Effector CD4-positive, alpha-beta T cell (primary cell): ENCODE data around the gene SLC13A3.

Experiments
- DNase-seq: peaks from one replicate; pipeline ENCODE4 v3.0.0-alpha.2; 2020

The SLC13A3 gene

GRCh38 chr20:46573234-46573633 lies 78.0 kb downstream of the SLC13A3 start:
- DNase-seq = no peak

- no peak for DNase-seq
These were observed 78.5 kb downstream of the SLC13A3 start for GRCh38 chr20:46572790-46573189.

- no peak for DNase-seq
These were observed 79.1 kb downstream of the SLC13A3 start for GRCh38 chr20:46572153-46572552.

GRCh38 chr20:46571418-46571817 lies 79.8 kb downstream of the SLC13A3 start:
- DNase-seq = no peak

- DNase-seq = no peak
These were observed 80.3 kb downstream of the SLC13A3 start for GRCh38 chr20:46570956-46571355.

GRCh38 chr20:46569961-46570360 lies 81.3 kb downstream of the SLC13A3 start:
- no peak for DNase-seq

GRCh38 chr20:46568570-46569129 lies 82.6 kb downstream of the SLC13A3 start:
- no peak for DNase-seq

GRCh38 chr20:46566125-46566524 lies 85.1 kb downstream of the SLC13A3 start:
- no peak for DNase-seq

- no peak for DNase-seq
These were observed 86.9 kb downstream of the SLC13A3 start for GRCh38 chr20:46564241-46564957.

- DNase-seq = no peak
These were observed 87.4 kb downstream of the SLC13A3 start for GRCh38 chr20:46563860-46564221.

GRCh38 chr20:46563170-46563859 lies 87.9 kb downstream of the SLC13A3 start:
- no peak for DNase-seq

- peak; percentile 32 for DNase-seq
These were observed 88.7 kb downstream of the SLC13A3 start for GRCh38 chr20:46562373-46563169.

- no peak for DNase-seq
These were observed 89.3 kb downstream of the SLC13A3 start for GRCh38 chr20:46562009-46562372.

GRCh38 chr20:46559685-46560440 lies 91.4 kb downstream of the SLC13A3 start:
- DNase-seq = no peak

GRCh38 chr20:46559001-46559400 lies 92.3 kb downstream of the SLC13A3 start:
- DNase-seq = no peak

- no peak for DNase-seq
These were observed 92.7 kb downstream of the SLC13A3 start for GRCh38 chr20:46558511-46558959.

- no peak for DNase-seq
These were observed 93.9 kb downstream of the SLC13A3 start for GRCh38 chr20:46557231-46557956.

- DNase-seq = no peak
These were observed 95.8 kb downstream of the SLC13A3 start for GRCh38 chr20:46555370-46555956.

- DNase-seq = no peak
These were observed 96.4 kb downstream of the SLC13A3 start for GRCh38 chr20:46554828-46555227.

- DNase-seq = no peak
These were observed 97.3 kb downstream of the SLC13A3 start for GRCh38 chr20:46553926-46554325.
